HAP-1 (cell line): ENCODE results near the gene CAPS.

Experiments used
- DNase-seq, 2 experiments: peaks; one replicate each; pipeline ENCODE4 v3.0.0-alpha.2; 2016 to 2020; ENCODE audit warnings: low spot score in 2 of 2
- H3K27me3 ChIP-seq: fragments of 250-450 bp; sonication (Bioruptor Pico); 2 replicates; pipeline ENCODE4 v1.5.1; 2020; ENCODE audit warnings: low read depth, mild to moderate bottlenecking, moderate library complexity
- H3K36me3 ChIP-seq: fragments of 250-450 bp; sonication (Bioruptor Pico); replicated peaks from 2 replicates; pipeline ENCODE4 v1.5.1; 2020; ENCODE audit warnings: mild to moderate bottlenecking
- H3K4me1 ChIP-seq: fragments of 250-450 bp; sonication (Bioruptor Pico); 2 replicates; pipeline ENCODE4 v1.5.1; 2020; ENCODE audit warnings: mild to moderate bottlenecking
- H3K4me3 ChIP-seq: fragments of 250-450 bp; sonication (Bioruptor Pico); 2 replicates; pipeline ENCODE4 v1.5.1; 2020; ENCODE audit warnings: mild to moderate bottlenecking, moderate library complexity
- H3K9me3 ChIP-seq: fragments of 250-450 bp; sonication (Bioruptor Pico); 2 replicates; pipeline ENCODE4 v1.5.1; 2020; ENCODE audit warnings: mild to moderate bottlenecking, moderate library complexity
- in situ Hi-C: fragments of 300-500 bp; cut with MboI; formaldehyde crosslinking; loops from 3 replicates; pipeline ENCODE4 v1.14.3; 2020; ENCODE audit warnings: low sequenced_read_pairs, inconsistent platforms, mixed read lengths

CAPS gene

GRCh38 chr19:5929179-5929578, 15.1 kb downstream of the CAPS start:
- DNase-seq = no peak
- Histone ChIP-seq H3K4me1 (no peaks in the 10 kb centered on the region), H3K4me3 (no peak overlapping the region), H3K9me3 (no peaks in the 10 kb centered on the region), H3K27me3 (no peaks in the 10 kb centered on the region), H3K36me3 (peaks cover 80% of the 10 kb centered on the region)
- in situ Hi-C loops = no loop called here

DNA sequence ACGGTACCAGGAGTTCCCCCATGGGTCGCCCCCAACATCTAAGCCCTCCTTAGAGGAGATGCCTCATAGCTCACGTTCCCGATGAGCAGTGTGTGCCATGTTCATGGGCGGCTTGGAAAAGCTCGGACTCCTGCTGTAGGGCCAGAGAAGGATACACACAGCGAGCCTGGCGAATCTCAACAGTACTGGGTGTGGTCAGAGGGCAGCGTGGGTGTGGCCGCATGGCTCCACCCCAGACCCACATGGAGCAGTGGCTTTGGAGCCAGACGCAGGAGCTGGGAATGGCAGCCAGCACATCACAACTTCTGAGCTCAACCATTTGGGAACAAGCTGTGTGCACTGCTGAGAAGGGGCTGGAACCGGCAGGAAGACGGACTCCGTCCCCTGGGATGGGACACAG, 15.6 kb downstream of the CAPS start:
- in situ Hi-C loops = no loop called here
- H3K36me3 ChIP-seq = peaks cover 76% of the 10 kb centered on the region
- no peak overlapping the region for H3K4me3 ChIP-seq
- H3K4me1 ChIP-seq = no peaks in the 10 kb centered on the region
- H3K9me3 ChIP-seq = no peaks in the 10 kb centered on the region
- H3K27me3 ChIP-seq = no peaks in the 10 kb centered on the region
- DNase-seq = no peak

GRCh38 chr19:5931251-5931650, 17.2 kb downstream of the CAPS start:
- no peak for DNase-seq
- in situ Hi-C loops = no loop called here
- Histone ChIP-seq H3K36me3 (peaks cover 62% of the 10 kb centered on the region), H3K4me1 (no peaks in the 10 kb centered on the region), H3K4me3 (no peak overlapping the region), H3K9me3 (no peaks in the 10 kb centered on the region), H3K27me3 (no peaks in the 10 kb centered on the region)

GRCh38 chr19:5932146-5932545, 18.1 kb downstream of the CAPS start:
- DNase-seq = no peak
- H3K9me3 ChIP-seq = no peaks in the 10 kb centered on the region
- no peak overlapping the region for H3K4me3 ChIP-seq
- in situ Hi-C loops = no loop called here
- no peaks in the 10 kb centered on the region for H3K27me3 ChIP-seq
- no peaks in the 10 kb centered on the region for H3K4me1 ChIP-seq
- peaks cover 57% of the 10 kb centered on the region for H3K36me3 ChIP-seq

DNA sequence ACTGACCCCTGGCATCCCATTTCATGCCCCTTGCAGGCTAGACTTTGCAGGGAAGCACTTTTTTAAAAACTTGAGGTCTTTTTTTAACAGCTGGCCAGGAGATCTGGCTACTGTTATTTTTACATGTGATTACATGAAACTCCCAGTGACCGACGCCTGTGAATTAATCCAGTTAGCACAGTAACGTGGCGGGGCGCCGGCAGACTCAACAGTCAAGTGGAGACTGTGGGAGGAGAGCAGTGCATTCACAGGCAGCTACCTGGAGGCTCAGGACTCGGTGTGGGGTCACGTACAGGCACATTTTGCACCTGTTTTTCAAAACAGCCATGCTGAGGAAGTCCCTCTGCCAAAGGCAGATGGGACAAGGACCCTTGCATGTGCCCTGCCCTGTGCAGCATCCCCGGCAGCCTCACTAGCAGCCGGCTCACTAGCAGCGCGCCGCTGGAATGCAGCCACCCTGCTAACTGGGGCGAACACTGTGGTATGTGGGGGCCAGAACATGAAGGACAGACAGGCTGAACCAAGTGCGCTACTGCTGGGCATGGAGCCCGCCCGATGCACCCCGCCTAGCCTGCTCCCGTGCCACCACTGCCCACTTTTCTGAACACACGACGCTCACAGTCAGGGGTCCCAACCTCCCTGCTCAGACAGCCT, 18.7 kb downstream of the CAPS start:
- in situ Hi-C loops = no loop called here
- Histone ChIP-seq H3K4me3 (no peak overlapping the region), H3K9me3 (no peaks in the 10 kb centered on the region), H3K27me3 (no peaks in the 10 kb centered on the region), H3K36me3 (peaks cover 56% of the 10 kb centered on the region), H3K4me1 (no peaks in the 10 kb centered on the region)
- DNase-seq = no peak

DNA sequence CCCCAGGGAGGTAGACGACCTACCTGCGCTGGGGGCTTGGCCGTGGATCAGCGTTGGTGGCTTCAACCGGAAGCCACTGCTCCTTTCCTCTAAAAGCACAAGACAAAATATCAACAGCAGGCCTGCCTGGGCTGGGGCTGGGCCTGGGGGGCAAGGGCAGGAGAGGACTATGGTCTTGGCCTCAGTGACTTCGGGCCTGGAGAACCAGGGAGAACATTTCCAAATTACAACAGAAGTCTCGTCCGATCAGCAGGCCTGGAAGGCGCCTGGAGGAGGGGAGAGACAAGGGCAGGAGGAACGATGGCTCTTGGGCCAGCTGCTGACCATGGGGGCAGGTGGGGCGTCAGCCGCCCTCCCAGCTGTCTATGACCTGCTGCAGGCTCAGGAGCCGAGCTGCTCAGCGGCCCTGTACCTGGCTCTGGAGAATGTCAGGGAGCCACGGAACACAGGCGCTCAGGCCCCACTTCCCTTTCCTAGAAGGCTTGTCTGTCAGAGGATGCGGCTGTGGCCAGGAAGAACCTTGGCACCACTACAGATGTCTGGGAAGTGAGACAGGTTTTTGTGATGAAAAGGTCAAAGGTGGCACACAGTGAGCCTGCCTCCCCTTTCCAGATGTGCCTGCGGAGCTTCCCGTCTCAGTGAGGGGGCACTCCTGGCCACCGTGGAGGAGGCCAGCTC, 19.5 kb downstream of the CAPS start:
- no peaks in the 10 kb centered on the region for H3K9me3 ChIP-seq
- no peaks in the 10 kb centered on the region for H3K4me1 ChIP-seq
- DNase-seq = no peak
- H3K36me3 ChIP-seq = peaks cover 52% of the 10 kb centered on the region
- H3K4me3 ChIP-seq = no peak overlapping the region
- no peaks in the 10 kb centered on the region for H3K27me3 ChIP-seq
- in situ Hi-C loops = no loop called here

- in situ Hi-C loops = no loop called here
- H3K4me1 ChIP-seq = no peaks in the 10 kb centered on the region
- no peaks in the 10 kb centered on the region for H3K9me3 ChIP-seq
- no peak for DNase-seq
- no peak overlapping the region for H3K4me3 ChIP-seq
- no peaks in the 10 kb centered on the region for H3K27me3 ChIP-seq
- H3K36me3 ChIP-seq = peaks cover 47% of the 10 kb centered on the region
Observed at GRCh38 chr19:5934069-5934401, 20.0 kb downstream of the CAPS start.

- in situ Hi-C loops = no loop called here
- no peaks in the 10 kb centered on the region for H3K9me3 ChIP-seq
- H3K27me3 ChIP-seq = no peaks in the 10 kb centered on the region
- no peak for DNase-seq
- no peaks in the 10 kb centered on the region for H3K4me1 ChIP-seq
- no peak overlapping the region for H3K4me3 ChIP-seq
- peaks cover 45% of the 10 kb centered on the region for H3K36me3 ChIP-seq
Observed at GRCh38 chr19:5934774-5935472, 20.9 kb downstream of the CAPS start.

GRCh38 chr19:5935473-5936291, 21.6 kb downstream of the CAPS start:
- Histone ChIP-seq H3K27me3 (no peaks in the 10 kb centered on the region), H3K4me1 (no peaks in the 10 kb centered on the region), H3K9me3 (no peaks in the 10 kb centered on the region), H3K36me3 (peaks cover 44% of the 10 kb centered on the region), H3K4me3 (no peak overlapping the region)
- no peak for DNase-seq
- in situ Hi-C loops = no loop called here

DNA sequence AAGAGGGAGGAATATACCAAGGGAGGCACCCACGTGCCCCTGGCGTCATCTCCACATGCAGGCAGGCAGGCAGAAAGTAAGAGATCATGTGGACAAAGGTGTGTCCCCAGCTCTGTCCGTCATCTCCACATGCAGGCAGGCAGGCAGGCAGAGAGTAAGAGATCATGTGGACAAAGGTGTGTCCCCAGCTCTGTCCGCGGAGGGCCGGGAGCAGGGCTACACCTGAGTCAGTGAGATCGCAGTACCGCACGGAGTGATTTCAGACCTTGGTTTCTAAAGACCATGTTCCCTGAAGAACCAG, 22.2 kb downstream of the CAPS start:
- DNase-seq = no peak
- in situ Hi-C loops = no loop called here
- no peaks in the 10 kb centered on the region for H3K9me3 ChIP-seq
- H3K4me3 ChIP-seq = no peak overlapping the region
- no peaks in the 10 kb centered on the region for H3K27me3 ChIP-seq
- H3K36me3 ChIP-seq = peaks cover 44% of the 10 kb centered on the region
- no peaks in the 10 kb centered on the region for H3K4me1 ChIP-seq

DNA sequence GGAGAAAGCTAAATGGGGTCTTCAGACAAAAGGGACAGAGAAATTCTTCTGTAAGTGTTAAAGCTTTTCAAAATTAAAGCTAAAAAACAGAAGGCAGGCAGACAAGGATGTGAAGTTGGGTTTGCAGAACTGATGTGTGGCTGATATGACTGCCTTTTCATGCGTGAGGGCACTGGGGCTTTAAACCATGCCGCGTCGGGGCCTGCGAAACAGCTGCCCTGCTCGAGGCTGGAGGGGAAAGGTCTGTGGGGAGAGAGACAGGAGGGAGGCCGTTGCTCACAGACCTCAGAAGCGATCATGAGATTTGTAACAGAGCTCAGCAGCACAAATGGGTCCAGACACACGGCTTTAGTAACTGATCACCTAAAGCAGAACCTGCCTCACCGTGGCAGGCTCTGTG, 23.5 kb downstream of the CAPS start:
- H3K27me3 ChIP-seq = no peaks in the 10 kb centered on the region
- no peak for DNase-seq
- H3K4me3 ChIP-seq = no peak overlapping the region
- in situ Hi-C loops = no loop called here
- no peaks in the 10 kb centered on the region for H3K4me1 ChIP-seq
- H3K36me3 ChIP-seq = peaks cover 42% of the 10 kb centered on the region
- no peaks in the 10 kb centered on the region for H3K9me3 ChIP-seq

- Histone ChIP-seq H3K36me3 (peaks cover 40% of the 10 kb centered on the region), H3K9me3 (no peaks in the 10 kb centered on the region), H3K4me1 (no peaks in the 10 kb centered on the region), H3K4me3 (no peak overlapping the region), H3K27me3 (no peaks in the 10 kb centered on the region)
- DNase-seq = no peak
- in situ Hi-C loops = no loop called here
Observed at GRCh38 chr19:5940260-5941208, 26.5 kb downstream of the CAPS start.

DNA sequence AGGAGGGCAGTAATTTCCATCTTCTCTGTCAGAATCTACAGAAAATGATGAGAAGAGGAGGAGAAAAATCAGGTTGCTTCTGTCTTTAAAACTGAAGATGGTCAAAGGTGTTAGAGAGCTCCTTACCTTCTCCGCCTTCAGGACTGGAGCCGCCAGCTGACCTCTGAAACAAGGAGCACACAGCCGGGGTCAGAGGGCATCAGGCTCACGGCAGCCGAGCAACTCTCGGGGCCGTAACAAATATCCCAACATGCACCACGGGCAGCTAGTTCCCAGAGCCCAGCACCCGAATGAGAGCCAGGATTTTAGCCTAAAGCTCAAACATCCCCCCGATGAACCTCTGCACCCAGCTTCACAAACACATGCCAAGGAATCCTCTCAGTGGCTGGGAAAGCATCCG, 27.6 kb downstream of the CAPS start:
- Histone ChIP-seq H3K4me1 (no peaks in the 10 kb centered on the region), H3K27me3 (no peaks in the 10 kb centered on the region), H3K9me3 (no peaks in the 10 kb centered on the region), H3K4me3 (no peak overlapping the region), H3K36me3 (peaks cover 36% of the 10 kb centered on the region)
- in situ Hi-C loops = no loop called here
- DNase-seq = no peak
